Cardiac muscle cell (in vitro differentiated cells and primary cell): Measurements from ENCODE around the gene OIP5. TPM values are rescaled to one million over a fixed set of nuclear protein-coding genes. Genes with fewer than 3 reads are reported as not detected.

ENCODE experiments used
- DNase-seq, 2 donors: peaks; one replicate each; pipeline versions ENCODE4 v3.0.0 to v3.0.0-alpha.2; 2010 to 2017; ENCODE audit warnings: low read depth in 1 of 2, low spot score in 1 of 2
- H3K27ac ChIP-seq: fragments of 200-600 bp; sonication (generic); 2 replicates; pipeline ENCODE4 v1.5.1; 2016
- H3K27me3 ChIP-seq: fragments of 200-600 bp; sonication (generic); 2 replicates; pipeline ENCODE4 v1.6.0; 2016; ENCODE audit warnings: control low read depth
- H3K36me3 ChIP-seq: fragments of 200-600 bp; sonication (generic); 2 replicates; pipeline ENCODE4 v1.5.1; 2016; ENCODE audit warnings: control low read depth
- H3K4me1 ChIP-seq: fragments of 200-600 bp; sonication (generic); 2 replicates; pipeline ENCODE4 v1.8.1; 2017; ENCODE audit warnings: low read depth, mild to moderate bottlenecking, mixed run types
- H3K4me3 ChIP-seq: fragments of 200-600 bp; sonication (generic); 2 replicates; pipeline ENCODE4 v1.5.1; 2016; ENCODE audit warnings: mild to moderate bottlenecking
- H3K9me3 ChIP-seq: fragments of 200-600 bp; sonication (generic); 2 replicates; pipeline ENCODE4 v1.5.1; 2017; ENCODE audit warnings: low read depth, mild to moderate bottlenecking, control low read depth
- CTCF ChIP-seq: IDR thresholded peaks from 2 replicates; pipeline ENCODE4 v1.5.1; 2012; ENCODE audit warnings: low read depth, mild to moderate bottlenecking, low read length
- polyA plus RNA-seq: library from polyadenylated mRNA; unstranded; fragments of >200 nt; fragmentation: Nextera tagmentation; extraction: Ambion mirVana; gene quantifications from 2 replicates; pipeline ENCODE4 v1.2.1, GENCODE V29; 2016
- total RNA-seq: library from RNA; depleted of rRNA; stranded (reverse); fragments of >200 nt; gene quantifications from 2 replicates; pipeline ENCODE4 v1.2.3, GENCODE V29; 2016

The OIP5 gene
- total and polyA plus RNA-seq, 2 experiments from 2014 or later = 8.4 to 19.8 TPM

- no peaks in the 10 kb centered on the region for H3K9me3 ChIP-seq
- no peak overlapping the region for H3K27ac ChIP-seq
- DNase-seq = no peak
- peaks cover 15% of the 10 kb centered on the region for H3K4me1 ChIP-seq
- no peak for TF ChIP-seq CTCF
- H3K36me3 ChIP-seq = peaks cover 5% of the 10 kb centered on the region
- no peaks in the 10 kb centered on the region for H3K27me3 ChIP-seq
- no peak overlapping the region for H3K4me3 ChIP-seq
Observed at GRCh38 chr15:41347236-41347635, 14.8 kb upstream of the OIP5 start.

GRCh38 chr15:41341519-41341918 lies 9.1 kb upstream of the OIP5 start:
- no peaks in the 10 kb centered on the region for H3K27me3 ChIP-seq
- TF ChIP-seq CTCF = no peak
- no peak overlapping the region for H3K4me3 ChIP-seq
- no peak for DNase-seq
- no peak overlapping the region for H3K27ac ChIP-seq
- H3K9me3 ChIP-seq = no peaks in the 10 kb centered on the region
- no peaks in the 10 kb centered on the region for H3K36me3 ChIP-seq
- no peaks in the 10 kb centered on the region for H3K4me1 ChIP-seq

- Histone ChIP-seq H3K9me3 (no peaks in the 10 kb centered on the region), H3K36me3 (no peaks in the 10 kb centered on the region), H3K27me3 (no peaks in the 10 kb centered on the region), H3K4me3 (no peak overlapping the region), H3K4me1 (no peaks in the 10 kb centered on the region), H3K27ac (no peak overlapping the region)
- TF ChIP-seq CTCF = no peak
- no peak for DNase-seq
Observed at GRCh38 chr15:41340189-41340695, 7.9 kb upstream of the OIP5 start.

GRCh38 chr15:41337631-41338522 lies 5.5 kb upstream of the OIP5 start:
- TF ChIP-seq CTCF = no peak
- Histone ChIP-seq H3K27ac (peak overlapping the region; percentile 37), H3K4me3 (no peak overlapping the region), H3K36me3 (no peaks in the 10 kb centered on the region), H3K4me1 (peaks cover 3% of the 10 kb centered on the region), H3K27me3 (no peaks in the 10 kb centered on the region), H3K9me3 (no peaks in the 10 kb centered on the region)
- no peak for DNase-seq

GRCh38 chr15:41337047-41337446 lies 4.7 kb upstream of the OIP5 start:
- Histone ChIP-seq H3K27me3 (no peaks in the 10 kb centered on the region), H3K27ac (no peak overlapping the region), H3K4me3 (no peak overlapping the region), H3K4me1 (peaks cover 3% of the 10 kb centered on the region), H3K36me3 (no peaks in the 10 kb centered on the region), H3K9me3 (no peaks in the 10 kb centered on the region)
- TF ChIP-seq CTCF = no peak
- no peak for DNase-seq
